Measurements from ENCODE around the gene ZFYVE1.

- TF ChIP-seq LEF1 (IDR thresholded peaks at IDR 0.05; ENCODE audit: borderline replicate concordance): no peak
- no peak for TF ChIP-seq PKNOX1 (IDR thresholded peaks at IDR 0.05)
- no peak for TF ChIP-seq BHLHE40 (IDR thresholded peaks at IDR 0.05; ENCODE audit: borderline replicate concordance)
- TF ChIP-seq SUZ12 (IDR thresholded peaks at IDR 0.05): no peak
- no peak for TF ChIP-seq FOXA1 (IDR thresholded peaks at IDR 0.05)
- no peak for TF ChIP-seq SP1 (IDR thresholded peaks at IDR 0.05)
- TF ChIP-seq FOXM1 (IDR thresholded peaks at IDR 0.05; ENCODE audit: borderline replicate concordance): no peak
- TF ChIP-seq NFRKB (IDR thresholded peaks at IDR 0.05): no peak
Observed at GRCh38 chr14:72921396-72921795, 105.5 kb downstream of the ZFYVE1 start.

All from HEK293T (cell line).